ENCODE data around the gene ADCY9. TPM values are rescaled to one million over a fixed set of nuclear protein-coding genes. Genes with fewer than 3 reads are reported as not detected.
"Not testable (repeated sequence)": the region's sequence is repeated elsewhere in the genome, so short reads cannot be mapped to it uniquely, and the experiment has no call there.

The ADCY9 gene
- total and polyA plus RNA-seq, 2 donors (not counting 1 experiment from before 2014, with no cell fraction given), result 1.7 to 2.1 TPM

DNA sequence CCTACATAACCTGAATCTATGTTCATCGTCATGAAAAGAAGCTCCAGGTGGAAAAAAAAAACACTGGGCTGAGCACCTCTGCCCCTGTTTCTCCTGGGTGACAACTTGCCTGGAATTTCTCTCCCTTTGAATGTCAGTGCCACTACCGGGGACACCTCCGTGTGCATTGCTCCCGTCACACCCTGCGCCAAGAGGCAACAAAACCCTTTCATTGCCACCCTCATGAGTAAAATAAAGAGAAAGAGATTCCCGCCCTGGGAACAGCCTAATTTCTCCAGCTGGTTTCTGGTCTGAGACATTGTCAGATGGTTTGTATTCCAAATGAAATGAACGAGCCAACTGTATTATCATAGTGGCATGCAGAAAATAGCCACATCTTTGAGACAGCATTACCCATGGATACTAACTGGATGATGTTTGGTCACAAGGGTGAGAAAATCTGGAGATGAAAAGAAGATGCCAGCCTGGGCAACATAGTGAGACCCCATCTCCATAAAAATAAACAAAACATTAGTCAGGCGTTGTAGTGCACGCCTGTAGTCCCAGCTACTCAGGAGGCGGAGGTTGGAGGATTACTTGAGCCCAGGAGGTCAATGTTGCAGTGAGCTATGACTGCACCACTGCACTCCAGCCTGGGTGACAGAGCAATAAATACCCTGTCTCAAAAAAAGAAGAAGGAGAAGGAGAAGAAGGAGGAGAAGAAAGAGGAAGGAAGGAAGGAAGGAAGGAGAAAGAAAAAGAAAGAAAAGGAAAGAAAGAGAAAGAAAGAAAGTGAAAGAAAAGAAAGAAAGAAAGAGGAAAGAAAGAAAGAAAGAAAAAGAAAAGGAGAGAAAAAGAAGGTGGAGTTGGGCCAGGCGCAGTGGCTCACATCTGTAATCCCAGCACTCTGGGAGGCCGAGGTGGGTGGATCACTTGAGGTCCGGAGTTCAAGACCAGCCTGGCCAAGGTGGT, 42.2 kb upstream of the ADCY9 start:
- ATAC-seq (ENCODE audit: low read depth) (no peak), DNase-seq (no peak)
- H3K27me3 ChIP-seq (replicated peaks in 1 of 4; ENCODE audit: control extremely low read depth in 1 of 4, control insufficient read depth in 3 of 4, insufficient read depth in 4 of 4, low read length in 3 of 4), result no peaks in the 10 kb centered on the region
- no peak overlapping the region for H3K9ac ChIP-seq (ENCODE audit: low read length)
- H3K27ac Mint-ChIP-seq, result no peak overlapping the region
- TF ChIP-seq EZH2 (IDR thresholded peaks at IDR 0.05; ENCODE audit: borderline replicate concordance, insufficient read depth, low read depth, low read length, poor library complexity, severe bottlenecking), result no peak
- TF ChIP-seq, protein P1, sequence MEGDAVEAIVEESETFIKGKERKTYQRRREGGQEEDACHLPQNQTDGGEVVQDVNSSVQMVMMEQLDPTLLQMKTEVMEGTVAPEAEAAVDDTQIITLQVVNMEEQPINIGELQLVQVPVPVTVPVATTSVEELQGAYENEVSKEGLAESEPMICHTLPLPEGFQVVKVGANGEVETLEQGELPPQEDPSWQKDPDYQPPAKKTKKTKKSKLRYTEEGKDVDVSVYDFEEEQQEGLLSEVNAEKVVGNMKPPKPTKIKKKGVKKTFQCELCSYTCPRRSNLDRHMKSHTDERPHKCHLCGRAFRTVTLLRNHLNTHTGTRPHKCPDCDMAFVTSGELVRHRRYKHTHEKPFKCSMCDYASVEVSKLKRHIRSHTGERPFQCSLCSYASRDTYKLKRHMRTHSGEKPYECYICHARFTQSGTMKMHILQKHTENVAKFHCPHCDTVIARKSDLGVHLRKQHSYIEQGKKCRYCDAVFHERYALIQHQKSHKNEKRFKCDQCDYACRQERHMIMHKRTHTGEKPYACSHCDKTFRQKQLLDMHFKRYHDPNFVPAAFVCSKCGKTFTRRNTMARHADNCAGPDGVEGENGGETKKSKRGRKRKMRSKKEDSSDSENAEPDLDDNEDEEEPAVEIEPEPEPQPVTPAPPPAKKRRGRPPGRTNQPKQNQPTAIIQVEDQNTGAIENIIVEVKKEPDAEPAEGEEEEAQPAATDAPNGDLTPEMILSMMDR (IDR thresholded peaks at IDR 0.05), result no peak
- H3K9me3 Mint-ChIP-seq (ENCODE audit: insufficient read depth), result no peaks in the 10 kb centered on the region
- intact Hi-C loops (cut with micrococcal nuclease), result no loop called here
- no peaks in the 10 kb centered on the region for H3K4me1 Mint-ChIP-seq
- H3K4me1 ChIP-seq (ENCODE audit: control insufficient read depth in 2 of 2, insufficient read depth in 2 of 2, low read length in 2 of 2), result no peaks in the 10 kb centered on the region
- H3K4me3 Mint-ChIP-seq, result no peak overlapping the region
- no peaks in the 10 kb centered on the region for H3K36me3 ChIP-seq (replicated peaks in 1 of 2; ENCODE audit: control extremely low read depth in 1 of 2, control insufficient read depth in 1 of 2, extremely low read depth in 1 of 2, insufficient read depth in 2 of 2, low read length in 1 of 2)
- H3K27me3 Mint-ChIP-seq, result peaks cover 3% of the 10 kb centered on the region
- no peak overlapping the region for H2AFZ ChIP-seq (ENCODE audit: insufficient read depth, low read depth, low read length, poor library complexity, severe bottlenecking)
- CTCF ChIA-PET, result no interaction called here
- 94% methylated on average over 7 of the region's 13 CpGs for WGBS (ENCODE audit: insufficient coverage)
- H3K4me3 ChIP-seq (ENCODE audit: control extremely low read depth in 1 of 5, extremely low read depth in 1 of 5, insufficient read depth in 1 of 5, low read depth in 2 of 5, low read length in 4 of 5), result no peak overlapping the region
- no peaks in the 10 kb centered on the region for H3K9me3 ChIP-seq (ENCODE audit: control extremely low read depth in 1 of 3, control insufficient read depth in 2 of 3, insufficient read depth in 1 of 3, low read length in 2 of 3)
- no peak overlapping the region for H3K27ac ChIP-seq (ENCODE audit: low read length in 2 of 2)
- H3K4me2 ChIP-seq (replicated peaks; ENCODE audit: low read depth, low read length, poor library complexity, severe bottlenecking), result no peak overlapping the region
- H4K20me1 ChIP-seq (ENCODE audit: control insufficient read depth, insufficient read depth, low read length, poor library complexity, severe bottlenecking), result no peaks in the 10 kb centered on the region
- no peaks in the 10 kb centered on the region for H3K79me2 ChIP-seq (ENCODE audit: control insufficient read depth, insufficient read depth, low read length)
- POLR2A ChIA-PET, result no interaction called here

DNA sequence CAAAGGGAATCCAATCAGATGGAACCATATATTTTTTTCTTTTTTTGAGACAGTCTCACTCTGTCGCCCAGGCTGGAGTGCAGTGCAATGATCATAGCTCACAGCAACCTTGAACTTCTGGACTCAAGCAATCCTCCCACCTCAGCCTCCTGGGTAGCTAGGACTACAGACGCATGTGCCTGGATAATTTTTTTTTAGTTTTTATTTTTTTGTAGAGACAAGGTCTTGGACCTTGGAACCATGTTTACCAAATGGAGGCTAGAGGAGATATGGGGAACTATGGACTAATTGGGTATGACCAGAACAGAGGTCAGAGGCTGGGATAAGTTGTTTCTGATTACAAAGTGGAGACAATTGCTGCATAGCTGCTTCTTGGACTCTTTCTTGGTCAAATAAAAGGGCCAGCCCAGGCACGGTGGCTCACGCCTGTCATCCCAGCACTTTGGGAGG, 41.2 kb upstream of the ADCY9 start:
- Histone ChIP-seq H3K27ac (ENCODE audit: low read length in 2 of 2) (no peak overlapping the region), H3K4me1 (ENCODE audit: control insufficient read depth in 2 of 2, insufficient read depth in 2 of 2, low read length in 2 of 2) (no peaks in the 10 kb centered on the region), H3K27me3 (replicated peaks in 1 of 4; ENCODE audit: control extremely low read depth in 1 of 4, control insufficient read depth in 3 of 4, insufficient read depth in 4 of 4, low read length in 3 of 4) (no peaks in the 10 kb centered on the region), H3K4me3 (ENCODE audit: control extremely low read depth in 1 of 5, extremely low read depth in 1 of 5, insufficient read depth in 1 of 5, low read depth in 2 of 5, low read length in 4 of 5) (no peak overlapping the region), H3K36me3 (replicated peaks in 1 of 2; ENCODE audit: control extremely low read depth in 1 of 2, control insufficient read depth in 1 of 2, extremely low read depth in 1 of 2, insufficient read depth in 2 of 2, low read length in 1 of 2) (no peaks in the 10 kb centered on the region), H3K4me2 (replicated peaks; ENCODE audit: low read depth, low read length, poor library complexity, severe bottlenecking) (no peak overlapping the region), H3K9me3 (ENCODE audit: control extremely low read depth in 1 of 3, control insufficient read depth in 2 of 3, insufficient read depth in 1 of 3, low read length in 2 of 3) (no peaks in the 10 kb centered on the region), H2AFZ (ENCODE audit: insufficient read depth, low read depth, low read length, poor library complexity, severe bottlenecking) (no peak overlapping the region), H3K9ac (ENCODE audit: low read length) (no peak overlapping the region), H4K20me1 (ENCODE audit: control insufficient read depth, insufficient read depth, low read length, poor library complexity, severe bottlenecking) (no peaks in the 10 kb centered on the region), H3K79me2 (ENCODE audit: control insufficient read depth, insufficient read depth, low read length) (no peaks in the 10 kb centered on the region)
- DNase-seq, result no peak
- Mint-ChIP-seq H3K9me3 (ENCODE audit: insufficient read depth) (no peaks in the 10 kb centered on the region), H3K4me1 (no peaks in the 10 kb centered on the region), H3K27ac (no peak overlapping the region), H3K27me3 (no peaks in the 10 kb centered on the region), H3K4me3 (no peak overlapping the region)
- WGBS (ENCODE audit: insufficient coverage), result no CpG with 5 or more reads among the region's 4 CpGs
- POLR2A ChIA-PET, result no interaction called here
- CTCF ChIA-PET, result no interaction called here
- no peak for ATAC-seq (ENCODE audit: low read depth)
- no peak for TF ChIP-seq EZH2 (IDR thresholded peaks at IDR 0.05; ENCODE audit: borderline replicate concordance, insufficient read depth, low read depth, low read length, poor library complexity, severe bottlenecking)
- TF ChIP-seq, protein P1 (IDR thresholded peaks at IDR 0.05), result no peak
- intact Hi-C loops (cut with micrococcal nuclease), result no loop called here

DNA sequence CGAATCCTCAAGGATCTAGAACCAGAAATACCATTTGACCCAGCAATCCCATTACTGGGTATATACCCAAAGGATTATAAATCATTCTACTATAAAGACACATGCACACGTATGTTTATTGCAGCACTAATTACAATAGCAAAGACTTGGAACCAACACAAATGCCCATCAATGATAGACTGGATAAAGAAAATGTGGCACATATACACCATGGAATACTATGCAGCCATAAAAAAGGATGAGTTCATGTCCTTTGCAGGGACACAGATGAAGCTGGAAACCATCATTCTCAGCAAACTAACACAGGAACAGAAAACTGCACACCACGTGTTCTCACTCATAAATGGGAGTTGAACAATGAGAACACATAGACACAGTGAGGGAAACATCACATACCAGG, 40.3 kb upstream of the ADCY9 start:
- H3K27ac Mint-ChIP-seq; H3K4me3 ChIP-seq (ENCODE audit: control extremely low read depth in 1 of 5, extremely low read depth in 1 of 5, insufficient read depth in 1 of 5, low read depth in 2 of 5, low read length in 4 of 5); H4K20me1 ChIP-seq (ENCODE audit: control insufficient read depth, insufficient read depth, low read length, poor library complexity, severe bottlenecking); intact Hi-C loops (cut with micrococcal nuclease); H3K27ac ChIP-seq (ENCODE audit: low read length in 2 of 2); H3K9me3 Mint-ChIP-seq (ENCODE audit: insufficient read depth); H3K4me2 ChIP-seq (replicated peaks; ENCODE audit: low read depth, low read length, poor library complexity, severe bottlenecking); POLR2A ChIA-PET; DNase-seq; CTCF ChIA-PET; H3K27me3 ChIP-seq (replicated peaks in 1 of 4; ENCODE audit: control extremely low read depth in 1 of 4, control insufficient read depth in 3 of 4, insufficient read depth in 4 of 4, low read length in 3 of 4); H3K4me1 Mint-ChIP-seq; ATAC-seq (ENCODE audit: low read depth); H3K4me1 ChIP-seq (ENCODE audit: control insufficient read depth in 2 of 2, insufficient read depth in 2 of 2, low read length in 2 of 2); H3K9me3 ChIP-seq (ENCODE audit: control extremely low read depth in 1 of 3, control insufficient read depth in 2 of 3, insufficient read depth in 1 of 3, low read length in 2 of 3); H3K9ac ChIP-seq (ENCODE audit: low read length); H3K4me3 Mint-ChIP-seq; H3K79me2 ChIP-seq (ENCODE audit: control insufficient read depth, insufficient read depth, low read length); H2AFZ ChIP-seq (ENCODE audit: insufficient read depth, low read depth, low read length, poor library complexity, severe bottlenecking); H3K27me3 Mint-ChIP-seq; H3K36me3 ChIP-seq (replicated peaks in 1 of 2; ENCODE audit: control extremely low read depth in 1 of 2, control insufficient read depth in 1 of 2, extremely low read depth in 1 of 2, insufficient read depth in 2 of 2, low read length in 1 of 2): not testable (repeated sequence)
- WGBS (ENCODE audit: insufficient coverage), result no CpG with 5 or more reads among the region's 3 CpGs

Measured in B cell (primary cell).